T-helper 1 cell treated with Interleukin-12 subunit alpha and Interleukin-12 subunit beta and Interleukin-4 antibody, amounts not matched to agents 30 μg/mL and 1 μg/mL, for 36 hours (primary cell): ENCODE data around the gene HTR7.

Experiments used
- H3K27ac Mint-ChIP-seq: one replicate; pipeline ENCODE4 v1.8.0; 2021; ENCODE audit warnings: mild to moderate bottlenecking, mixed read lengths
- H3K27me3 Mint-ChIP-seq: one replicate; pipeline ENCODE4 v1.8.0; 2021; ENCODE audit warnings: low read depth, mixed read lengths
- H3K36me3 Mint-ChIP-seq: one replicate; pipeline ENCODE4 v1.8.0; 2021; ENCODE audit warnings: low read depth, mixed read lengths
- H3K4me1 Mint-ChIP-seq: one replicate; pipeline ENCODE4 v1.8.0; 2021; ENCODE audit warnings: low read depth, mixed read lengths
- H3K4me3 Mint-ChIP-seq: one replicate; pipeline ENCODE4 v1.8.0; 2021; ENCODE audit warnings: mild to moderate bottlenecking, moderate library complexity, mixed read lengths
- H3K9me3 Mint-ChIP-seq: one replicate; pipeline ENCODE4 v1.8.0; 2021; ENCODE audit warnings: mixed read lengths

The HTR7 gene

DNA sequence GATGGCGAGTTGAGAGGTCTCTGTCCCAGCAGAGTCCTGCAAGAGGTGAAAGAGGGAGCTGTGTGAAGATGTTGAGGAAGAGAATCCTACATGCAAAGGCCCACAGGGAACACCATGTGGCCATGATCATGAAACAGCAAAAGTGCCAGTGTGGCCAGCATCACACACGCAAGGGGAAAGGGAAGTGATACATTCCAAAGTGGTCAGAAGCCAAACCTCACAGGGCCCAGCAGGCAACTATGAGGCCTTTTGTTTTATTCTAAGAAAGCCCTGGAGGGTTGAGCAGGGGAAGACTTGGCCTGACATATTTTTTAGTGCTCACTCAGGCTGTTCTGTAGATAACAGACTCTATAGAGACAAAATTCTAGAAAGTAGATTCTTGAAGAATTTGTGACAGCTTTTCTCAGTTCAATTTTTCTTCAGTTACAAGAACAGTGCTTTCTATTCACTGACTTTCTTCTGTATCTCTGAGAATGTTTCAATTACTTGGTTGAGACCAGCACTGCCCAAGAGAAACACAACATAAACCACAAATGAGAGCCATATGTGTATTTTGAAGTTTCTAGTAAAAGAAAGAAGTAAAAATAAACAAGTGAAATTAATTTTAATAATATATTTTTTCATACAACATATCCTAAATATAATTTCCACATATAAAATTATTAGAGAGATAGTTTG lies 82.3 kb downstream of the HTR7 start:
- no peak overlapping the region for H3K4me3 Mint-ChIP-seq
- no peaks in the 10 kb centered on the region for H3K4me1 Mint-ChIP-seq
- no peaks in the 10 kb centered on the region for H3K9me3 Mint-ChIP-seq
- H3K27ac Mint-ChIP-seq, result no peak overlapping the region
- no peaks in the 10 kb centered on the region for H3K36me3 Mint-ChIP-seq
- no peaks in the 10 kb centered on the region for H3K27me3 Mint-ChIP-seq

DNA sequence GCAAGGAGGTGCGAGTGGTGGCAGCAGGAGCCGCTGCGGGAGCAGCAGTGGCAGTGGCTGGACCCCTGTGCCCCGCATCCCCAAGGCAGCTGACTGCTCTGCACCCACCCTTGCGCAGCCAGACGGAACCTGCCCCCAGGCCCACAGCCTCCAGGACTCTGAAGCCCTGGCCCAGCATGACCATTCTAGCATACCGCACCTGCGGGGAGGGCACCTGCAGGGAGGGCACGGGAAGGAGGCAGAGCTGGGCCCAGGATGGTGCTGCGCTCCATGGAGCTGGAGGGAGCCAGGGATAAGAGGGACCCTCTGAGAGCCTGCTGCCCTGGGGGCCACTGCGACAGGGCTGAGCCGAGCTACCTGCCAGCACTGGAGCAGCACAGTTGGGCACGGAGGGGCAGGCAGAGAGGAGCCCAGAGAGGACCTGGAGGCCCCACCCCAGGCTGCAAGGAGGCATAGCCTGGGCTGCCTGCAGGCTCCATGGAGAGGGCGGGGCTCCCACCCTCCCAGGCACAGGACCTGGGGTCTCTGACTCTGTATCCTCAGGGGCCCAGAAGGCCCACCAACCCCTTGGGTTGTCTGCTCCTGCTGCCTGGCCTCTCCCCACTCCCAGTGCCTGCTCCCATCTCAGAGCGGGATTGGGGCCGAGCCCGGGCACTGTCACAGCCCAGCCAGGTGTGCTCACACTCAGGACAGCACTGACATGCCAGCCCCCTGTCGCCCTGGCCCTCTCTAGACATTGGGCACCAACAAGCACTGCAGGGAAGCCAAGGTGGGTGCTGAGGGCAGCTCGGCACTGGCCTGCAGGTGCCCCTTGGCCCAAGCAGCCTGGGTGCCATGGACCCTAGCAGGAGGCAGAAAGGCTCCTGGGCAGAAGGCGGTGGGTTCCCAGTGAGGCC lies 87.6 kb downstream of the HTR7 start:
- H3K4me3 Mint-ChIP-seq, result no peak overlapping the region
- H3K27ac Mint-ChIP-seq, result no peak overlapping the region
- no peaks in the 10 kb centered on the region for H3K9me3 Mint-ChIP-seq
- peaks cover 8% of the 10 kb centered on the region for H3K27me3 Mint-ChIP-seq
- no peaks in the 10 kb centered on the region for H3K4me1 Mint-ChIP-seq
- H3K36me3 Mint-ChIP-seq, result no peaks in the 10 kb centered on the region

DNA sequence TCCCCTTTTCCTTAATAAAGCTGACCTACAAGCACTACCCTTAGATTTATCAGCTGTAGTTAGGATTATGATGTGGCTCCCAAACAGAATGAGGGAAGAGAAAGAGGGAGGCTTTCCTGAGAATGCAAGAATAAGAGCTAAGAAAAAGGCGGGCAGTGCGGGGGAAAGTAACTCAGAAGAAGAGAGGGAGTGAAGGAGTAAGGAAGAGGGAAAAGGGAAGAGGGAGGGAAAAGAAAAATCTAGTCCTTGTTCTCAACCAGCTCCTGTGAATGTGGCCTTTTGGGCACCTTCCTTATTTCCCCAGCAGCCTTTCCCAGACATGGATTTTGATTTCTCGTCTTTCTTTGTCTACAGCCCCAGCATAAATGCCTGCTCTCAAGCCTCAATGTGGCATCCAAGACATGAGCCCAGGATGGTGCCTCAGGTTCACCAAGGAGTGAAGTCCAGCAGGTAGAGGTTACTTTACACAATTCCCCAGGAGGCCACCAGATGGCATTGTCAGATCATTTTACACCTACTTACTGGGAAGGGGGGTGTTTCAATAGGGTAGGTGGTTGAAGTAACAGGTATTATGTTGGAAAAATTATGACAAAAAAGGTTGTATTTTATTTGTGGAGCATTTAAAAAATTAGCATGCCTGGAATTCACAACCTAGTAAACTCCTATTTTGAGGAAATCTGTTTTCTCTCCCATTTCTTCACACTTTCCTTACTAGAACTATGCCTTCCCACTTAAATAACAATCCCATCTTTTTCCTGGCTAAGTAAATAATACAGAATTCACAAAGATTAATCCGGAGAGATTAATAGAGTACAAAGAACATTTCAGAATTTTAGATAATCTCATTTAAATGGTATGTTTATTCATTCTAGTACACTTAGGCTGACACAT lies 106.5 kb downstream of the HTR7 start:
- Mint-ChIP-seq H3K9me3 (no peaks in the 10 kb centered on the region), H3K4me3 (no peak overlapping the region), H3K27me3 (peaks cover 36% of the 10 kb centered on the region), H3K27ac (no peak overlapping the region), H3K4me1 (no peaks in the 10 kb centered on the region), H3K36me3 (no peaks in the 10 kb centered on the region)

DNA sequence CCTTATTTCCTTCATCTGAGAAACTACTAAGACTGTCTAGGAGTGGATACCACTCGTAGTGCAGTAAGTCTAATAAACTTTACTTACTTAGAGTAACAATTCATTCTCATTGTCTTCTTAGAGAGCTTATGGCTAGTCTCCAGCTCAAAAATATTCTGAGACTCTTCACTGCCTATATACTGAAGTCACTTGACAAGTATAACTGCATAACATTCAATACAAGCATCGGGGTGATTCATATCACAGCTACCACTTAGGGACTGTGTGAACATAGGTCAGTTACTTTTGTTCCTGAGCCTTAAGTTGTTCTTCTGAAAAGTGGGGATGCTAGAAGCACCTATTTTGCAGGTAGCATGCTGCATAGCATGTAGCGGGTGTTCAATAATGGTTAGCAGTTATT lies 111.0 kb downstream of the HTR7 start:
- no peaks in the 10 kb centered on the region for H3K9me3 Mint-ChIP-seq
- H3K4me3 Mint-ChIP-seq, result no peak overlapping the region
- no peak overlapping the region for H3K27ac Mint-ChIP-seq
- no peaks in the 10 kb centered on the region for H3K4me1 Mint-ChIP-seq
- peaks cover 28% of the 10 kb centered on the region for H3K27me3 Mint-ChIP-seq
- no peaks in the 10 kb centered on the region for H3K36me3 Mint-ChIP-seq

DNA sequence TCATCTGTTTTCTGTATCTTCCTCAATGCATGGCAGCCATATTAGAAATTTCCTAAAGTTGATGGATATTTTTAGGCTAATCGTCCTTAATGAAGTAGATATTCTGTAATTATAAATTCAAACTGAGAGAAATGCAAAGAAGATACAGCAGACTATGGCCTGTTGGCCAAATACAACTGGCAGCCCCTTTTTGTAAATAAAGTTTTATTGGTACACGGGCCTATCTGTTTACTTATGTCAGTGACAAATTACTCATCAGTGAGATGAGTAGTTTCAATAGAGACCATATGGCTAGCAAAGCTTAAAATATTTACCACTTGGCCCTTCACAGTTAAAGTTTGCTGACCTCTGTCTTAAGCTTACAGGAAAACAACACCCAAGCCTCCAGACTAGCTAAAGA lies 112.3 kb downstream of the HTR7 start:
- peaks cover 24% of the 10 kb centered on the region for H3K27me3 Mint-ChIP-seq
- no peaks in the 10 kb centered on the region for H3K9me3 Mint-ChIP-seq
- no peak overlapping the region for H3K27ac Mint-ChIP-seq
- no peaks in the 10 kb centered on the region for H3K36me3 Mint-ChIP-seq
- no peak overlapping the region for H3K4me3 Mint-ChIP-seq
- H3K4me1 Mint-ChIP-seq, result no peaks in the 10 kb centered on the region

DNA sequence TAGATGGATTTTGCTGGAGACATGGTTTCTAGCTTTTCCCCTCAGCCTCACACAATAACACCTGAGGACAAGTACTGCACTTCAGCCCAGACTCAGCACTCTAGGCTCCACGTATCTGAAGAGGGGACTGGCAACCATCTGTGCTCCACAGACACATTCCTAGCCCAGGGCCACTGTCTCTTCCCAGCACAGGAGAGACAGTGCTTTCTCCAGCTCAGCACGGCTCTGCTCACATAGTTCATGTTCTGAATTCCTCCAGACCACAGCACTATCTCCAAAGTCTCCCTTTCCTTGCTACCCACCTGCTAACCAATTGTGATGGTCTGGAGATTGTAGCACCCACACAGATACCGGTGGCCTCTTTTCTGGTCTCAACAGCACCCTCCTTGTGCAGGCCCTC lies 114.5 kb downstream of the HTR7 start:
- peaks cover 25% of the 10 kb centered on the region for H3K27me3 Mint-ChIP-seq
- no peak overlapping the region for H3K4me3 Mint-ChIP-seq
- no peaks in the 10 kb centered on the region for H3K4me1 Mint-ChIP-seq
- H3K9me3 Mint-ChIP-seq, result no peaks in the 10 kb centered on the region
- H3K36me3 Mint-ChIP-seq, result no peaks in the 10 kb centered on the region
- no peak overlapping the region for H3K27ac Mint-ChIP-seq

DNA sequence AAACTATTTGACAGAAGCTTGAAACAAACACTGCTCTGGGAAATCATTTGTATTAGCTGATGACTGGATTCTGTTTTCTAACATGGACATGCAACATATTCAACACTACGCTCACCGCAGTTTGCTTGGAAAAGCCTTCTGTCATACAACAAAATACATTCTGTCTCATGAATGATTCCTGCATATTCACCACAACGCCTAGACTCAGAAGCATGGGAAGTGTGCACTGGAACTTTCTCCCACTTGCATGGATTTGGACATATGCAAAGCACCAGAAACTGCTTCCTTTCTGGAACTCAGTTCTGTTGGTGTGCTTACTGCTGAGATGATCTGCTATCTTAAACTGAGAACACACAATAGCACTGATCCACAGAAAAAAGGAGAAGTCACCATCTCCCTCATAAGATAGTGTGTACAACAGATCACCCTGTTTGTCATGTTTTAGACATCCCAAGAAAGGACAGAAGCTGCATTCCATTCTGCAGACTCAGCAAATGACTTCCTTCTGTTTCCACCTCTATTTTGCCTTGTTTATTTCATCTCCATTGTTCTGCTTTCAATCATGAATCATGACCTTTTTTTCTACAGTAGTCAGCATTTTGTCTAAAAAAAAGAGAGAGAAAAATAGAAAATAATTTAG lies 115.8 kb downstream of the HTR7 start:
- Mint-ChIP-seq H3K36me3 (no peaks in the 10 kb centered on the region), H3K4me1 (no peaks in the 10 kb centered on the region), H3K4me3 (no peak overlapping the region), H3K9me3 (no peaks in the 10 kb centered on the region), H3K27ac (no peak overlapping the region), H3K27me3 (peaks cover 17% of the 10 kb centered on the region)

DNA sequence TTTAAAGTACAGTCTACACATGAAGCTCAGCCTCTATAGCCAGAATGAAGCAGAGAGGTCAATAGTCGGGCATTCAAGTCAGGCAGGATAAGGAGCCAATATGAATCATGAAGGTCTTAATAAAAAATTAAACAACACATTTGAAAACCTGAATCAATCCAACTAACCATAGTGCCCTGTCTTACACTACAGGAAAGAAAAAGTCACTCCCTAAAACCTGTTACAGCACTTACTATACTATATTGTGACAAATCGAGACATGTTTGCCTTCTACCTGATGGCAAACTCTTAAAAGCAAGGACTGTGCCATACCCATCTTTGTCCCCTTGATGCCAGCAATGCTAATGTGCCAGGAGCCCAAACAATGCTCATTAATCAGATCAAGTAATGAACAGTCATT lies 117.6 kb downstream of the HTR7 start:
- peaks cover 17% of the 10 kb centered on the region for H3K27me3 Mint-ChIP-seq
- no peaks in the 10 kb centered on the region for H3K9me3 Mint-ChIP-seq
- H3K27ac Mint-ChIP-seq, result no peak overlapping the region
- H3K4me1 Mint-ChIP-seq, result no peaks in the 10 kb centered on the region
- no peaks in the 10 kb centered on the region for H3K36me3 Mint-ChIP-seq
- no peak overlapping the region for H3K4me3 Mint-ChIP-seq

DNA sequence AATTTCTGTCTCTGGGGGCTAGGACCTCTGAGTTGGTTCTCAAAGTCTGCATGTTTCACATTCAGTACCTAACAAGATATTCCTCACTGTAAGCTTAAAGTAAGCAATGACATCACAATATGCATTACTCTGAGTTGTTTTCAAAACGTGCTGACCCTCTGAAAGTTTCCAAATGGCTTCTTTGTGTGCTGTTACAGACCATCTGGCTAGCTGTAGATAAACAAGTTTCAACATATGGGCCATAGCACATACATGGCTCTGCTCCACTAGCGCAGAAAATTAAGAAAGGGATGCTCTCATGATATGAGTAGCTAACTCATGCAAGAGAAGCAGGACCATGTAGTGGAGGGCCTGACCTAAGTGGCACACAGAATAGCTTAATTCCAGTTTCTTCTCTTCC lies 119.0 kb downstream of the HTR7 start:
- Mint-ChIP-seq H3K27ac (no peak overlapping the region), H3K4me1 (no peaks in the 10 kb centered on the region), H3K4me3 (no peak overlapping the region), H3K9me3 (no peaks in the 10 kb centered on the region), H3K36me3 (no peaks in the 10 kb centered on the region), H3K27me3 (peaks cover 17% of the 10 kb centered on the region)

DNA sequence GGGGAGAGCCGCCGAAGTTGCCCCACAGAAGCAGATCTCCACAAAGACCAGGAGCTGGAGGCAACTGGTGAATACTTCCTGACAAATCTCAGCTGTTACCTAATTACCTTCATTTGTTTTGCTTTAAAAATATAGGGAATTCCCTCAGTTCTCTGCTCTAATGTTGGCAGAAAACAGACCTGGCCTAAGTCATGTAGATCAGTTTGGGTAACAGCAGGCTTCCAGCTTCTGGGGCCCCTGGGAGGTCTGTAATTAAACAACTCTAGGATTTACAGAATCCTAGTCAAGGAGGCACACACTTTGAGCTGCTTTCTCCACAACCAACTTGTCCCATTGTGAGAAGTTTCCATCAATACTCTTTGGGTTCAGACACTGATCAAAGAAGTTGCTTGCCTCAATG lies 123.4 kb downstream of the HTR7 start:
- H3K4me1 Mint-ChIP-seq, result no peaks in the 10 kb centered on the region
- H3K27me3 Mint-ChIP-seq, result peaks cover 13% of the 10 kb centered on the region
- no peaks in the 10 kb centered on the region for H3K9me3 Mint-ChIP-seq
- no peak overlapping the region for H3K4me3 Mint-ChIP-seq
- H3K27ac Mint-ChIP-seq, result no peak overlapping the region
- H3K36me3 Mint-ChIP-seq, result no peaks in the 10 kb centered on the region

DNA sequence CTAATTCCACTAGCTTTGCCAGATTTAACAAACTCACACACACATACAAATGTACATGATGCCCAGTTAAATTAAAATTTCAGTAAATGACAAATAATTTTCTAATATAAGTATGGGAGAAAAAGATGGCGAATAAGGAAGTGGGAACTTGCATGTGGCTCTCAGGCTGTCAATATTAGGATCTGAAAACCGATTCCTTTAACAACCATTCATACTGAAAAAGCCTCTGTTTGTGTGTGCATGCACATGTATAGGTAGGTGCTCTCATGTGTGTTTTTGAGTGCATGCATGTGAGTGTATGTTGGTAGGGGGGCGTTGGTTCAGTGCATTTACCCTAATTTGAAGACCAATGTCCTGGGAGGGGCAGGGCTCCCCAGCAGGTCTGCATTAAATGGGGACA lies 125.3 kb downstream of the HTR7 start:
- H3K9me3 Mint-ChIP-seq, result no peaks in the 10 kb centered on the region
- H3K4me1 Mint-ChIP-seq, result no peaks in the 10 kb centered on the region
- no peak overlapping the region for H3K4me3 Mint-ChIP-seq
- no peak overlapping the region for H3K27ac Mint-ChIP-seq
- H3K36me3 Mint-ChIP-seq, result no peaks in the 10 kb centered on the region
- H3K27me3 Mint-ChIP-seq, result peaks cover 8% of the 10 kb centered on the region

DNA sequence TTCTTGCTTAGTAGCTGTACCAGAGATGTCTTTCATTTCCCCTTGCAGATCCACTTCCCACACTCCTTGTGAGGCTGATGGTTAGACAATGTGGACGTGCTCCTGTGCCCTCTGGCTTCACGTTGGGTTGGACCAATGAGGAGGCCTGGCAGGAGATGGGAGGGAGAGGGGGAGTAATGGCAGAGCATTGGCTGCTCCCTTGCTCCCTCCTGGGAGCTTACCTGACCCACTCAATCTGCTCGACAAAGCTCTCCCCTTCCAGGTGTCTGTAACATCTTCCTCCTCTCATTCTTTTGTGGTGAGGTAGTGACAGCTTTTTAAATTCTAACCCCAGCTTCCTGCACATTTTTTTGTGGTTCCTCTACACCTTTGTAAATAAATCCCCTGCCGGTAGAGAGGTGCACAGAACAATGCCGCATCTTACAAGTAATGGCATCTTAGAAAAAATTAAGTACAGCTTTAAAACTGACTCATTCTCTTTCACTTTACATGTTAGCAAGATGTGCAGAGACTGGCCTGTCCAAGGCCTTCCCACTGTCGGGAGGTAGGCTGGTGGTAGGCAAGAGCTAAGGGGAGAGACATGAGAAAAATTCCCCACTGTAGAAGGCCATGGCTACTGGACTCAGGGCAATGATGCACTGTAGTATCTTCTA lies 134.3 kb downstream of the HTR7 start:
- Mint-ChIP-seq H3K36me3 (no peaks in the 10 kb centered on the region), H3K9me3 (no peaks in the 10 kb centered on the region), H3K27ac (no peak overlapping the region), H3K4me1 (no peaks in the 10 kb centered on the region), H3K4me3 (no peak overlapping the region), H3K27me3 (no peaks in the 10 kb centered on the region)

DNA sequence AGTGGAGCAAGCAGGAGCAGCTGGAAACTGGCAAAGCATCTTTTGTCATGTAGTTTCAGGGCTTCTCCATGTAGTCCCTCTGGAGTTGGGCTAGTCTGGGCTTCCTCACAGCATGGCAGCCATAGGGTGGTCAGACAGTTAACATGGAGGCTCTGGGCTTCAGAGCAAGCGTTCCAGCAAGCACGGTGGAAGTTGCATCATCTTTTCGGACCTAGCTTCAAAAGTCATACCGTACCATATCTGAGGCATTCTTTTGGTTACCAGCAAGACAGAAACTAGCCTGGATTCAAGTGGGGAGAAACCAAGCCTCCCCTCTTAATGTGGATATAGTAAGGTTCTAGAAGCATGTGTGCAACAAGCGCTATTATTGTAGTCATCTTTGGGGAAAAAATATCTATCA lies 135.0 kb downstream of the HTR7 start:
- H3K4me1 Mint-ChIP-seq, result no peaks in the 10 kb centered on the region
- no peak overlapping the region for H3K4me3 Mint-ChIP-seq
- no peaks in the 10 kb centered on the region for H3K36me3 Mint-ChIP-seq
- no peak overlapping the region for H3K27ac Mint-ChIP-seq
- no peaks in the 10 kb centered on the region for H3K9me3 Mint-ChIP-seq
- H3K27me3 Mint-ChIP-seq, result no peaks in the 10 kb centered on the region

DNA sequence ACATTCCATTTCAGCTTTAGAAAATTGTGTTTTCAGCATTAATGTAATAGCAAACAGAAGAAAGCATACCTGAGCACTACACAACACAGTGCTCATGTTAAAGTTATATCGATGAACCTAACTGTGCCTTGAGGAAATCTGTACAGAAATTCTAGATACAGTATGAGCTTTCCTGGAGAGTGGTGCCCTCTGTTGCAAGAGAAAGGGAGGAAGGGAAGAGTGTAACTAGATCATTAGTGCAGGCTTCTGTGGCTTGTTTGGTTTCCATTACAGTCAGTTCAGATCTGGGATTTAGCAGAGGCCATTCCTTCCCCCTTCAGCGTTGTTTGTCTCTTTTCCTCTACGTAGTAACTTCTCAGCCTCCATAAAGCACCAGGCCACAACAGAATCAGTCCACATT lies 139.7 kb downstream of the HTR7 start:
- H3K27ac Mint-ChIP-seq, result no peak overlapping the region
- no peaks in the 10 kb centered on the region for H3K9me3 Mint-ChIP-seq
- H3K36me3 Mint-ChIP-seq, result no peaks in the 10 kb centered on the region
- no peak overlapping the region for H3K4me3 Mint-ChIP-seq
- H3K27me3 Mint-ChIP-seq, result peaks cover 3% of the 10 kb centered on the region
- H3K4me1 Mint-ChIP-seq, result no peaks in the 10 kb centered on the region
